GM19328 (cell line): ENCODE results near the gene ZNHIT1.
A peak's percentile ranks its signal among the peaks of the same experiment; 100 is the strongest.
"Not testable (repeated sequence)": the region's sequence is repeated elsewhere in the genome, so short reads cannot be mapped to it uniquely, and the experiment has no call there.

Experiments used
- ATAC-seq: cut with Tn5 transposase; IDR thresholded peaks from one replicate; pipeline ENCODE4 v1.9.1; 2021; ENCODE audit warnings: mild to moderate bottlenecking, moderate library complexity; ENCODE audit not compliant: unreplicated experiment

Gene ZNHIT1

DNA sequence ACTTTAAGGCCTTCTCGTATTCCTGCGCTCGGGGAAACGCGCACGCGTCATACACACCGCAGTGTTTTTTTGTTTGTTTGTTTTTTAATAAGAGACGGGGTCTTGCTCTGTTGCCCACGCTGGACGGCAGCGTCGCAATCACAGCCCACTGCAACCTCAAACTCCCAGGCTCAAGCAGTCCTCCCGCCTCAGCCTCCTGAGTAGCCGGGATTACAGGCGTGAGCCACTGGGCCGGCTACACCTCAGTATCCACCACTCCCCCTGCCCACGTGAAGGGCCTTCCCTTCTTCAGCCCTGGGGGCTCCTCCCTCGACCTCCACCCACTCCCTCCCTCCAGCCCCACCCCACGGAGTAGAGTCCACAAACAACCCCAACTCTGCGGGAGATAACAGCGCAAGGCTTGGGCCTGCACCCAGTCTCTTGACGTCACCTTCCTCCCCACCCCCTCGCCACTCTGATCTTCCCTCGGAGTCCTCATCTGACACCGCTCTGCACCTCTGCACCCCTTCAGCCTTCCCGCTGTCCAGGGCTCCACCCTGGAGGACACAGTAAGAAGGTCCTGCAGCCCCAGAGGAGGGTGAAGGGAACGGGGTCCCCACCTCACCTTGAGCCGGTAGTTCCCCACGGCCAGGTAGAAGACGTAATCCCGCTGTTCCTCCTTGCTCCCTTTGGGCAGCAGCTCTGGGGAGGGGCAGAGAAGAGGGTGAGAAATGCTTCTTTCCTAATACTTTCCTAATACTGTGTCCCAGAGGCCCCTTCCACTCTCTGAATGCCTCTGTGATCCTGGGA, 22.5 kb downstream of the ZNHIT1 start:
- ATAC-seq: no peak

GRCh38 chr7:101241015-101241363, 23.0 kb downstream of the ZNHIT1 start:
- ATAC-seq: no peak

- no peak for ATAC-seq
Measured at GRCh38 chr7:101241443-101242349, 23.7 kb downstream of the ZNHIT1 start.

DNA sequence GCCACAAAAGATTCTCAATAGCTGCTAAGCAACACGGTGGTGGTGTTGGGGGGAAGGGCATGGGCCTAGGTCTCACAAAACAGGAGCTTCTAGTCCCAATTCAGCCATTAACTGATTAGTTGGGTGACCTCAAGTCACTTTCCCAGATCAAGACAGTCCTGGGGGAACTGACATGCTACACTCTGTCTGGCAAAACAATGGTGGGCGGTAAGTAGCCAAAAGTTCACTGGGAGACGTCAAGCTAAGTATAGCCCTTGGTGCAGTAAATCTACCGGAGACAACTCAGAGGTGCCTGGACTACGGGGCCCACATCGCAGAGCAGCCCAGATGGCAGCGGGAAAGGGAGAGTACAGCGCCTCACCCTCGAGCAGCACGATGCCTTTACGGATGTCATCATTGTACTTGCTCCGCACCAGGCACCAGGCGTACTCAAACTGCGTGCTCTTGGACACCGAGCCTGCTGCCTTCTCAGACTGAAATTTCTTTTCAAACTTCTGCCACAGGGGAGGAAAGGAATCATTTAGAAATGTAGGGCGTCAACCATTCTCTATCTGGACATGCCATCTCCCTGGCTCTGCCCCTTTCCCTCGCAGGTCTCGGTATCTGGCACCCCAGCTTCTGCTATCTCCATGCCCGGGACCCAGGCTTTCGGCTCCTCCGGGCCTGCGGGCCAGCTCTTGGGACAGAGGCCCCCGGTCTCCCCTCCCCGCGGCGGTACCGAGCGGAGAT, 25.8 kb downstream of the ZNHIT1 start:
- ATAC-seq: no peak

- ATAC-seq: peak; percentile 87
Measured at GRCh38 chr7:101244375-101245146, 26.6 kb downstream of the ZNHIT1 start, which contains the start of gene FIS1. Gene FIS1 (minus strand): TSS chr7:101245081. CDS start chr7:101245004, 77 bp downstream.

- ATAC-seq: no peak
Measured at GRCh38 chr7:101245147-101245668, 27.2 kb downstream of the ZNHIT1 start.

DNA sequence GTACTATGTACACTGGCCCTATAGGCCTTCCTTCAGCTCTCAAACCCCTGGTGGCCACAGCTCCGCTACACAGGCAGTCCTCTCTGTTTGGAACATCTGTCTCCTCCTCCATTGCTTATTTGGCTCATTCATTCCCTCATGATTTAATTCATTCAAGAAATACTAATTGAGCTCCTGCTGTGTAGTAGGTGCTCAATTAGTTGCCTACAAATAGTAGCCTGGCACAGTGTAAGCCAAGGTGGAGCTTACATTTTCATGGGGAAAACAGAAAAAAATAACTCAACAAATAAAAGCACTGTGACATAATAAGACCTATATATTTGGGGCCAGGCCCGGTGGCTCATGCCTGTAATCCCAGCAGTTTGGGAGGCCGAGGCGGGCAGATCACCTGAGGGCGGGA, 30.3 kb downstream of the ZNHIT1 start:
- ATAC-seq: no peak

- ATAC-seq: no peak
Measured at GRCh38 chr7:101250324-101250723, 32.4 kb downstream of the ZNHIT1 start.

DNA sequence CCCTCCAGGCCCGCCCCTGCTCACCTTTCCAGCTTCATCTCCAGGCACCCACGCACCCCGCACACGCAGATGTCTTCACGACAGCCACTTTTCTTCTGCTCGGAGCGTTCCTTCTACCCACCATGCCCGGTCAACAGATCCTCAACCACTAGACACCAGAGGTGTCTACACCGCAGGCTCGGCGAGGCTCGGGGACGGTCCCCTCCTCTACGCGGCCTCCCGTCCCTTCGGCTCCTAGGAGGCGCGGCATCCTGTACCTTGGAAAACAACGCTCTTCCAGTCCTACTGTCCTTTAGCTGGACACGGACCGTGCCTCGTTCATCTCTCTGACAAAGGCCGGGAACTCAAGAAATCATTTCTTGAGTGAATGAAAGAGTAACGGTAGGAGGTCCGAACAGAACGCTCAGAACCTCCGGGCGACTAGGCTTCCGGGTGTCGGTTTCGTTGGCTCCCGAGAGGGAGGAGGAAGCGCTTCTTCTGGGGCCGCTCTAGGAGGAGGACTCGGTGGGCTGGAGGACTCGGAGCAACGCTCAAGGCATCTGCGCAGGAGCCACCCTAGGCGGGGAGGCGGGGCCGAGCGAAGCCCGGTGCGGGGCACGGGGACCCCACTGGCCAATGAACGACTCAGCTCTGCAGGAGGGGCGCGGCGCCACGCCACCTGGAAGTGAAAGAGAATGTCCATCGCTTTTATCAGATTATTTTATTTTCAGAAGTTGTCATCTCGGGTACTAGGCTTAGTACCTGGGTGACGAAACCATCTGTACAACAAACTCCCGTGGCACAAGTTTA, 34.1 kb downstream of the ZNHIT1 start:
- ATAC-seq: peak; percentile 98

GRCh38 chr7:101253199-101253598, 35.2 kb downstream of the ZNHIT1 start:
- ATAC-seq: not testable (repeated sequence)

DNA sequence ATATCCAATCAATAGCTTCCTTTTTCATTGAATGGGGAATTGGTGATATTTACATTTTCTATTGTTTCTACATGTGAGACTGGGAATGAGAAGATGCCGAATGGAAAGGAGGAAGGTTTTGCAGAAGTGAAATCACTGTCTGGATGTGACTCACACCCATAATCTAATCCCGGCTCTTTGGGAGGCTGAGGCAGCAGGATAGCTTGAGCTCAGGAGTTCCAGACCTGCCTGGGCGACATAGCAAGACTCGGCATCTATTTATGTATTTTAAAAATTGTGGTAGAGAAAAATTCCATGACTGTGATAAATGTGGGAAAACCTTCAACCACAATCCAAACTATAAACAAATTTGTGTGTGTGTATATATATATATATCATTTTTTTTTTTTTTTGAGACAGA, 37.8 kb downstream of the ZNHIT1 start:
- no peak for ATAC-seq

- ATAC-seq: no peak
Measured at GRCh38 chr7:101258243-101258731, 40.3 kb downstream of the ZNHIT1 start.

GRCh38 chr7:101264102-101264706, 46.2 kb downstream of the ZNHIT1 start:
- not testable (repeated sequence) for ATAC-seq

DNA sequence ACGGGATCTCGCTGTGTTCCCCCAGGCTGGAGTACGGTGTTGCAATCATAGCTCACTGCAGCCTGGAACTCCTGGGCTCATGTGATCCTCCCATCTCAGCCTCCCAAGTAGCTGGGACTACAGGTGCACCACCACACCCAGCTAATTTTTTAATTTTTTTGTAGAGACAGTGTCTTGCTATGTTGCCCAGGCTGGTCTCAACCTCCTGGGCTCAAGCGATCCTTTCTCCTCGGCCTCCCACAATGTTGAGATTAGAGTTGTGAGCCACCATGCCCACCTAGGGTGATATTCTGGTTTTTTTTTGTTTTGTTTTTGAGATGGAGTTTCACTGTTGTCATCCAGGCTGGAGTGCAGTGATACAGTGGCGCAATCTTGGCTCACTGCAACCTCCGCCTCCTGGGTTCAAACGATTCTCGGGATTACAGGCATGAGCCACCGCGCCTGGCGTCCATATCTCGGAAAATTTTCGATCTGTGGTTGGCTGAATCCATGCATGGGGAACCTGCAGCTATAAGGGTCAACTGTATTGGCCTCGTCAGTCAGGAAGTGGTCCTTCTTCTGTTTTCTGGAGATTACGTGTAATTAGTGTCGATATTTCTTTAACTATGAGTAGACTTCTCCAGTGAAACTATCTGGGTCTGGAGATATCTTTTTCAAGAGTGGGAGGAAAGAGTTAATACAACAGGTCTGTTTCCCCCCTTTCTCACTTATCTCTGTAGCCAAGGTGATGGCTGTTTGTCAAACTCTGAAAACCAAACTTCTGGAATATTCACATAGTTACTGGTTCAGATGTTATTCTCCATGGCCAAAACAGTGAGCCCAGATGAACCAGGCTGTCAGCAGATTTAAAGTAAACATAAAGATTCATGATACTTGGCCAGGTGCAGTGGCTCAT, 47.9 kb downstream of the ZNHIT1 start:
- ATAC-seq: no peak

DNA sequence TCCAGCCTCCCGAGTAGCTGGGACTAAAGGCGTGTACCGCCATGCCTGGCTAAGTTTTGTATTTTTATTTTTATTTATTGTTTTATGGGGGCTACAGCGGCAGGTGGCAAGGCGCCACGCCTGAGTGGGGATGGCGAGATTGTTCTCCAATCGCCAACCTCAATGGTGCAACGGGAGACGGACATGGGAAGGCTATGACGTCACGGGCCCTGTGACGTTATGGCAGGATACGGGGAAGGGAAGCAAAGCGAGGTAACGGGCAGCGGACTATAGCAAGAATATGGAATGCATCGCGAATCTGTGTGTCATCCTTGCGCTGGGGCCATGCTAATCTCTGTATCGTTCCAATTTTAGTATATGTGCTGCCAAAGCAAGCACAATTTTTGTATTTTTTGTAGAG, 51.7 kb downstream of the ZNHIT1 start:
- no peak for ATAC-seq

- no peak for ATAC-seq
Measured at GRCh38 chr7:101271021-101271420, 53.1 kb downstream of the ZNHIT1 start.

DNA sequence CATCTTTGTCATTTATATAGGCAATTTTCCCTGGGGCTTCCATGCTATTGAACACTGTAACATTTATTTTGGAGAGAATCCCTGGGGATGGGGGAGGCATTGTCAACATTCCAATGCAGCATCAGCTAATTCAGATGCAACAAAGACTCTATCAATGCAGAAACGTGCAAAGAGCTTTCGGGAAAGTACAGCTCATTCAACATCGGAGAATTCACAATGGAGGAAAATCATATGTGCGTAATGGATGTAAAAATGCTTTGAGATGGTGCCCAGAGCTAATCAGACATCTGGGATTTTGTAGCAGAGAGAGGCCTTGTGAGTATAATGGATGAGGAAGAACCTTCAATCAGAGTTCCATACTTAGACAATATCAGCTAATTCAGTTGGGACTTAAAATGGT, 55.2 kb downstream of the ZNHIT1 start:
- no peak for ATAC-seq
